AG09309 (cell line): ENCODE results near the gene HK1.

ENCODE experiments used
- DNase-seq: peaks from one replicate; pipeline ENCODE4 v3.0.0-alpha.2; 2010; ENCODE audit warnings: low read depth
- H3K4me3 ChIP-seq: 2 replicates; pipeline ENCODE4 v1.5.1; 2011; ENCODE audit warnings: mild to moderate bottlenecking, low read depth, low read length, moderate library complexity; ENCODE audit not compliant: control insufficient read depth
- CTCF ChIP-seq: IDR thresholded peaks from 2 replicates; pipeline ENCODE4 v1.5.1; 2011; ENCODE audit warnings: mild to moderate bottlenecking, low read depth, low read length, inconsistent platforms; ENCODE audit not compliant: insufficient read depth, control insufficient read depth; ENCODE audit errors: missing control alignments

The HK1 gene

GRCh38 chr10:69285699-69286098, 7.4 kb downstream of the HK1 start:
- DNase-seq = no peak

GRCh38 chr10:69287181-69287580, 8.9 kb downstream of the HK1 start:
- no peak for DNase-seq
- no peak for TF ChIP-seq CTCF
- H3K4me3 ChIP-seq = no peak overlapping the region

More at GRCh38 chr10:69285699-69286098, 7.4 kb downstream of the HK1 start:
- no peak for TF ChIP-seq CTCF
- H3K4me3 ChIP-seq = no peak overlapping the region

- no peak overlapping the region for H3K4me3 ChIP-seq
- no peak for DNase-seq
- TF ChIP-seq CTCF = no peak
These were observed 12.7 kb downstream of the HK1 start for GRCh38 chr10:69290993-69291392.

- H3K4me3 ChIP-seq = no peak overlapping the region
- DNase-seq = no peak
- TF ChIP-seq CTCF = no peak
These were observed 14.2 kb downstream of the HK1 start for GRCh38 chr10:69292459-69292858.

- no peak for TF ChIP-seq CTCF
- no peak overlapping the region for H3K4me3 ChIP-seq
- no peak for DNase-seq
These were observed 16.8 kb downstream of the HK1 start for GRCh38 chr10:69295027-69295636.

- no peak for TF ChIP-seq CTCF
- no peak for DNase-seq
- H3K4me3 ChIP-seq = no peak overlapping the region
These were observed 25.3 kb downstream of the HK1 start for GRCh38 chr10:69303632-69304051.

GRCh38 chr10:69306421-69306820, 28.1 kb downstream of the HK1 start:
- no peak for TF ChIP-seq CTCF
- H3K4me3 ChIP-seq = no peak overlapping the region
- DNase-seq = no peak
